ENCODE results near the gene KIF5A. TPM values are rescaled to one million over a fixed set of nuclear protein-coding genes. Genes with fewer than 3 reads are reported as not detected.

The KIF5A gene
- total RNA-seq, 1 experiment from 2014 or later, result not detected

- in situ Hi-C loops (cut with HindIII; ENCODE audit: low pct_unique_long_range_greater_than_20kb, low sequenced_read_pairs), result no loop called here
- DNase-seq (ENCODE audit: low read depth), result no peak
Observed at GRCh38 chr12:57518176-57518919, 31.5 kb upstream of the KIF5A start.

- DNase-seq (ENCODE audit: low read depth), result peak; percentile 19
- in situ Hi-C loops (cut with HindIII; ENCODE audit: low pct_unique_long_range_greater_than_20kb, low sequenced_read_pairs), result no loop called here
Observed at GRCh38 chr12:57518920-57519795, 30.7 kb upstream of the KIF5A start.

DNA sequence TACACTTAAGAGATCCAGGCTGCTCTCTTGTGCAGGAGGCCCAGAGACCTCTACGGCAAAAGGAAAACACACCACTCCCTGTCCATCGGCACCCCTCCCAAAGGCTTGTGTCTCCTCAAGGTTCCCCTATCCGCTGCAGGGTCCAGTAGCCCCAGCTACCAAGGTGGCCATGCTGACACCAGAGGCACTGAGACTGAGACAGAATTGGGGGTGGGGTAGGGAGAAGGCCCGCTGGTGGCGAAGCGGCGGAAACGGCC, 30.1 kb upstream of the KIF5A start:
- DNase-seq (ENCODE audit: low read depth), result no peak
- in situ Hi-C loops (cut with HindIII; ENCODE audit: low pct_unique_long_range_greater_than_20kb, low sequenced_read_pairs), result no loop called here

GRCh38 chr12:57520053-57520818, 29.6 kb upstream of the KIF5A start, which contains the start of gene DDIT3:
Gene DDIT3, minus strand, starts transcription at chr12:57520514. Its CDS starts 3,108 bp downstream, at chr12:57517406.
- in situ Hi-C loops (cut with HindIII; ENCODE audit: low pct_unique_long_range_greater_than_20kb, low sequenced_read_pairs), result no loop called here
- peak; percentile 100 for DNase-seq (ENCODE audit: low read depth)

GRCh38 chr12:57521525-57522010, 28.3 kb upstream of the KIF5A start:
- in situ Hi-C loops (cut with HindIII; ENCODE audit: low pct_unique_long_range_greater_than_20kb, low sequenced_read_pairs), result no loop called here
- DNase-seq (ENCODE audit: low read depth), result no peak

DNA sequence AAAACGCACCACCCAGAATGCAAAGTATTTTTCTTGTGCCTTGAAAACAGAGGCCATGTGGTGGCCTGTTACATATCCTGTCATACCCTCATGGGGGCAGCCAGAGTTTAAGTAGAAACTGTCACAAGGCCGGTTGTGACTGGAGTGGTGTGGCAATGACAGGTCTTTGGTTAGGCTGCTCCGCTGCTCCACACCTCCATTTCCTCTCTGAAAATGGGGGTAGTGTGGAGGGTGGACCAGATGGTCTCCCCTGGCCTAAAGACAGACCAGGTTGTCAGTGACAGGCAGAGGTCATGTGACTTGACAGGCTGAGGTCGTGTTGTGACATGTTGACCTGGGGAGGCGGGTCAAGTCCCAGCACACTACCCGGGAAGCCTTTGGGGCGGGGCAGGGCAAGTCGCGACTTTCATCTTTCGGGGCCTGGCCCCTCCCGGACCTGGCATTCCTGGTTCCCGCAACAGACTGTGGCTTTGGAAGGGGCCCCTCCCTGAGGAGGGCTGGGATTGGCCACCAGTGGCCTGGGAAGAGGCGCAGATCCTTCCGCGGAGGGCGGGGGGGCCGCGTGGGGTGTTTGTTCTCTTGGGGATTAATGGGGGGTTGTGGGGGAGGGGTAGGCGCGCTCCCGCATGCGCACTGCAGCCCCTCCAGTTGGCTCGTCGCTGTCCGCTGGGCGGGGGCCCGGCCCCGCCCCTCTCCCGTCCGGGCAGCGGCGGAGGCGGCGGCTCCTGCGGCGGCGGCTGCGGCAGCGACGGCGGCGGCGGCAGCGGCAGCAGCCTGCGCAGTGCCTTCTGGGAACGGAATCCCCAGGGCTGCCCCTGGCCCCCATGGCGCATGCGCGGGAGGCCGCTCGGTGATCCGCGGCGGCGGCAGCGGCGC, 27.6 kb upstream of the KIF5A start, which contains the start of gene MBD6:
MBD6 (plus strand) TSS at position 814 of the 876 bp plus-strand sequence. CDS start 1,480 bp downstream, outside the sequence.
- DNase-seq (ENCODE audit: low read depth), result peak; percentile 90
- in situ Hi-C loops (cut with HindIII; ENCODE audit: low pct_unique_long_range_greater_than_20kb, low sequenced_read_pairs), result no loop called here

- in situ Hi-C loops (cut with HindIII; ENCODE audit: low pct_unique_long_range_greater_than_20kb, low sequenced_read_pairs), result no loop called here
- peak; percentile 48 for DNase-seq (ENCODE audit: low read depth)
Observed at GRCh38 chr12:57522887-57523705, 26.7 kb upstream of the KIF5A start.

GRCh38 chr12:57523706-57524614, 25.9 kb upstream of the KIF5A start:
- in situ Hi-C loops (cut with HindIII; ENCODE audit: low pct_unique_long_range_greater_than_20kb, low sequenced_read_pairs), result no loop called here
- DNase-seq (ENCODE audit: low read depth), result no peak

GRCh38 chr12:57524814-57525614, 24.8 kb upstream of the KIF5A start:
- in situ Hi-C loops (cut with HindIII; ENCODE audit: low pct_unique_long_range_greater_than_20kb, low sequenced_read_pairs), result no loop called here
- no peak for DNase-seq (ENCODE audit: low read depth)

GRCh38 chr12:57525615-57526383, 24.0 kb upstream of the KIF5A start:
- in situ Hi-C loops (cut with HindIII; ENCODE audit: low pct_unique_long_range_greater_than_20kb, low sequenced_read_pairs), result no loop called here
- DNase-seq (ENCODE audit: low read depth), result no peak

- no peak for DNase-seq (ENCODE audit: low read depth)
- in situ Hi-C loops (cut with HindIII; ENCODE audit: low pct_unique_long_range_greater_than_20kb, low sequenced_read_pairs), result no loop called here
Observed at GRCh38 chr12:57526477-57527126, 23.2 kb upstream of the KIF5A start.

- in situ Hi-C loops (cut with HindIII; ENCODE audit: low pct_unique_long_range_greater_than_20kb, low sequenced_read_pairs), result no loop called here
- no peak for DNase-seq (ENCODE audit: low read depth)
Observed at GRCh38 chr12:57527184-57527583, 22.7 kb upstream of the KIF5A start.

DNA sequence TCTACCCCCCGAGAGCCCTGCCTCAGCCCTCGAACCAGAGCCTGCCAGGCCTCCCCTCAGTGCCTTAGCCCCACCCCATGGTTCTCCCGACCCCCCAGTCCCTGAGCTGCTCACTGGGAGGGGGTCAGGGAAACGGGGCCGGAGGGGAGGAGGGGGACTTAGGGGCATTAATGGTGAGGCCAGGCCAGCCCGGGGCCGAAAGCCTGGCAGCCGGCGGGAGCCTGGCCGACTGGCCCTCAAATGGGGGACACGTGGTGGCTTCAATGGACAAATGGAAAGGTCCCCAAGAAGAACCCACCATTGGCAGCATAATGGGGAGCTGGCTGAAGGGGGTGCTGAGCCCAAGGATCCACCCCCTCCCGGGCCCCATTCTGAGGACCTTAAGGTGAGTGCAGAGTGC, 21.7 kb upstream of the KIF5A start:
- in situ Hi-C loops (cut with HindIII; ENCODE audit: low pct_unique_long_range_greater_than_20kb, low sequenced_read_pairs), result no loop called here
- DNase-seq (ENCODE audit: low read depth), result no peak

GRCh38 chr12:57528831-57529555, 20.9 kb upstream of the KIF5A start:
- in situ Hi-C loops (cut with HindIII; ENCODE audit: low pct_unique_long_range_greater_than_20kb, low sequenced_read_pairs), result no loop called here
- DNase-seq (ENCODE audit: low read depth), result no peak
